Coronary artery (tissue), 2 donors: ENCODE measurements around the gene ARFGAP1.

Experiments used
- DNase-seq: peaks from one replicate; pipeline ENCODE4 v3.0.0-alpha.2; 2017; ENCODE audit warnings: low spot score
- H3K27ac ChIP-seq, 2 donors: fragments of 200-600 bp; sonication (generic); one replicate each; pipeline ENCODE4 v1.5.1; 2016 to 2019
- H3K4me3 ChIP-seq: fragments of 200-600 bp; sonication (generic); 2 replicates; pipeline ENCODE4 v1.5.1; 2016; ENCODE audit warnings: mild to moderate bottlenecking, moderate library complexity
- TF ChIP-seq, protein P1 (sequence below): fragments of 200-600 bp; sonication (generic); IDR thresholded peaks from one replicate; pipeline ENCODE4 v1.5.1; 2019; ENCODE audit warnings: antibody characterized with exemption

ARFGAP1 gene

GRCh38 chr20:63287697-63288580, 15.3 kb downstream of the ARFGAP1 start:
- H3K4me3 ChIP-seq, result no peak overlapping the region
- TF ChIP-seq, protein P1, sequence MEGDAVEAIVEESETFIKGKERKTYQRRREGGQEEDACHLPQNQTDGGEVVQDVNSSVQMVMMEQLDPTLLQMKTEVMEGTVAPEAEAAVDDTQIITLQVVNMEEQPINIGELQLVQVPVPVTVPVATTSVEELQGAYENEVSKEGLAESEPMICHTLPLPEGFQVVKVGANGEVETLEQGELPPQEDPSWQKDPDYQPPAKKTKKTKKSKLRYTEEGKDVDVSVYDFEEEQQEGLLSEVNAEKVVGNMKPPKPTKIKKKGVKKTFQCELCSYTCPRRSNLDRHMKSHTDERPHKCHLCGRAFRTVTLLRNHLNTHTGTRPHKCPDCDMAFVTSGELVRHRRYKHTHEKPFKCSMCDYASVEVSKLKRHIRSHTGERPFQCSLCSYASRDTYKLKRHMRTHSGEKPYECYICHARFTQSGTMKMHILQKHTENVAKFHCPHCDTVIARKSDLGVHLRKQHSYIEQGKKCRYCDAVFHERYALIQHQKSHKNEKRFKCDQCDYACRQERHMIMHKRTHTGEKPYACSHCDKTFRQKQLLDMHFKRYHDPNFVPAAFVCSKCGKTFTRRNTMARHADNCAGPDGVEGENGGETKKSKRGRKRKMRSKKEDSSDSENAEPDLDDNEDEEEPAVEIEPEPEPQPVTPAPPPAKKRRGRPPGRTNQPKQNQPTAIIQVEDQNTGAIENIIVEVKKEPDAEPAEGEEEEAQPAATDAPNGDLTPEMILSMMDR, result no peak
- DNase-seq, result no peak
- no peak overlapping the region for H3K27ac ChIP-seq

DNA sequence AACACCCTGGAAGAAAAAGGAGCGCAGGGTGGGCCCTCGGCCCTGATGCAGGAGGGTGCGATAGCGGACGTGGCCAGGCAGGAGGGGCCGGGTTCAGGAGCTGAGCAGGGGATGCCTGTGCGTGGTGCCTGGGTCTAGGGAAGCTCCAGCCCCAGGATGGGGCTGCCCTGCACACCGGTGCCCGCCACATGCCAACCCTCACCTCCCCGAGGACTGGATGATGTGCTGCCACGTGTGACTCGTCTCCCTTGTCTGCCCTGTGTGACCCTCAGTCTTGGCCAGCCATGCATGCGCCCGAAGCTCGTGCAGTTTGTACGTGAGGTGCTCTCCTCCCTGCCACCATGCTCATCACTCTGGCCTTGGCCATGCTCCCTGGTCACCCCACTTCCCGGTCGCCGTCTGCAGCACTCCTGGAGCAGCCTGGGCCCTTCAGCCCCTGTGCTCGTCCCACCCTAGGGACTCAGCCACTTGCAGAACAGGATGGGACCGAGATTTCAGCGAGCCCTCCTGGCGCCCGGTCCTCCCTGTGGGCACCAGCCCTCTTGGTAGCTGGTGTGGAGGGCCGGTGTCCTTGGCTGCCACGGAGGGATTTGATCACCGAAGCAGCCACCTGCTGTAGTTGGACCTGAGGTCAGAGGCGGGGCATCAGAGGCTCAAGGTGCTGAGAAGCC, 16.1 kb downstream of the ARFGAP1 start:
- Histone ChIP-seq H3K27ac (no peak overlapping the region), H3K4me3 (no peak overlapping the region)
- TF ChIP-seq, protein P1, result no peak
- no peak for DNase-seq

- Histone ChIP-seq H3K4me3 (no peak overlapping the region), H3K27ac (no peak overlapping the region)
- DNase-seq, result no peak
- TF ChIP-seq, protein P1, result no peak
Measured at GRCh38 chr20:63289311-63290135, 16.9 kb downstream of the ARFGAP1 start.

GRCh38 chr20:63290136-63290676, 17.6 kb downstream of the ARFGAP1 start:
- Histone ChIP-seq H3K27ac (no peak overlapping the region), H3K4me3 (no peak overlapping the region)
- TF ChIP-seq, protein P1, result no peak
- no peak for DNase-seq

- TF ChIP-seq, protein P1, result peak; percentile 25
- no peak overlapping the region for H3K27ac ChIP-seq
- DNase-seq, result no peak
Measured at GRCh38 chr20:63290677-63291472, 18.3 kb downstream of the ARFGAP1 start.

DNA sequence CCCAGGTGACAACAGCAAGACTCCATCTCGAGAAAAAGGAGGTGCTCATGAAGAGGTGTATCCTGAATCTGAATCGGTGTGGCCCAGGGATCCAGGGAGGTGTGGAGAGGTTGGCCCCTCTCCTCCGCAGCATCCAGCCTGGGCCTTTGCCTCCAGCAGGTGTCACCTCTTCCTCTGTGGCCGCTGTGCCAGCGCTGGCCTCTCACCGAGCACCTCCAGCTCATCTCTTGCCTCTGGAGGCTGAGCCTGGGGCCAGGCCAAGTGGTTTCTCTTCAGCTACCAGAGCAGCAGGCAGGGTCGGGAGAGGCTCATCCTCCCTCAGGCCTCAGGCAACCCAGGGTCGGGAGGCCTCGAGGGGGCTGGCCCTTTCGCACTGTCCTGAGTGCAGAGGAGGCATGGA, 19.2 kb downstream of the ARFGAP1 start:
- Histone ChIP-seq H3K27ac (no peak overlapping the region), H3K4me3 (no peak overlapping the region)
- TF ChIP-seq, protein P1, result no peak
- no peak for DNase-seq

More at GRCh38 chr20:63290677-63291472, 18.3 kb downstream of the ARFGAP1 start:
- H3K4me3 ChIP-seq, result no peak overlapping the region
